Activated CD4-positive, alpha-beta T cell treated with anti-CD3 and anti-CD28 coated beads for 4 hours (primary cell): ENCODE measurements around the gene SERPINA4.

Experiments
- DNase-seq, 2 donors: peaks; one replicate each; pipeline ENCODE4 v3.0.0-alpha.2; 2020

SERPINA4 gene

GRCh38 chr14:94619297-94619696 is 58.1 kb downstream of the SERPINA4 start:
- DNase-seq: no peak
